ENCODE data around the gene MAD1L1. TPM values are rescaled to one million over a fixed set of nuclear protein-coding genes. Genes with fewer than 3 reads are reported as not detected.

MAD1L1 gene
- total RNA-seq, 1 experiment from 2014 or later: 43.8 TPM

- CTCF ChIA-PET: no interaction called here
- no peak for ATAC-seq
- H3K4me1 Mint-ChIP-seq: peaks cover 22% of the 10 kb centered on the region
Measured at GRCh38 chr7:2101630-2102374, 130.9 kb downstream of the MAD1L1 start.

GRCh38 chr7:2100278-2101208 is 132.2 kb downstream of the MAD1L1 start:
- no peaks in the 10 kb centered on the region; the same call in none of the 2 replicates for H3K36me3 Mint-ChIP-seq
- no peaks in the 10 kb centered on the region for H3K27me3 Mint-ChIP-seq (ENCODE audit: low read depth)
- H3K4me1 Mint-ChIP-seq: peaks cover 17% of the 10 kb centered on the region
- H3K9me3 Mint-ChIP-seq: no peaks in the 10 kb centered on the region
- H3K4me3 Mint-ChIP-seq: no peak overlapping the region
- ChIA-PET POLR2A (no interaction called here), CTCF (interaction anchor here (0.7 to 1.1 kb wide), 2 partner anchors 59 to 216 kb away, joined by 3 to 4 read pairs; no protein-coding TSS in a partner anchor)
- peak overlapping the region; percentile 85 for H3K27ac Mint-ChIP-seq
- DNase-seq (ENCODE audit: low spot score) (no peak), ATAC-seq (no peak)
- TF ChIP-seq FOXP4 (CRISPR knock-in tag; IDR thresholded peaks at IDR 0.05): no peak
- no peak for TF ChIP-seq FOXP1 (CRISPR knock-in tag; IDR thresholded peaks at IDR 0.05; ENCODE audit: borderline replicate concordance)
- TF ChIP-seq ZNF416 (CRISPR knock-in tag; IDR thresholded peaks at IDR 0.05): no peak
- TF ChIP-seq MYBL2 (CRISPR knock-in tag; IDR thresholded peaks at IDR 0.05): no peak
- TF ChIP-seq GRHL2 (CRISPR knock-in tag; IDR thresholded peaks at IDR 0.05; ENCODE audit: insufficient replicate concordance, severe bottlenecking): no peak
- no peak for TF ChIP-seq ZNF423 (CRISPR knock-in tag; IDR thresholded peaks at IDR 0.05)
- TF ChIP-seq JUN (CRISPR knock-in tag; IDR thresholded peaks at IDR 0.05): no peak
- no peak for TF ChIP-seq ATF6 (CRISPR knock-in tag; IDR thresholded peaks at IDR 0.05)

More at GRCh38 chr7:2101630-2102374, 130.9 kb downstream of the MAD1L1 start:
- Mint-ChIP-seq H3K27me3 (ENCODE audit: low read depth) (no peaks in the 10 kb centered on the region), H3K36me3 (no peaks in the 10 kb centered on the region; the same call in none of the 2 replicates), H3K9me3 (no peaks in the 10 kb centered on the region), H3K27ac (peak overlapping the region; percentile 69; the same call in 1 of the 2 replicates), H3K4me3 (no peak overlapping the region)
- POLR2A ChIA-PET: no interaction called here
- DNase-seq (ENCODE audit: low spot score): no peak
- TF ChIP-seq USF2 (CRISPR knock-in tag; IDR thresholded peaks at IDR 0.05): no peak
- TF ChIP-seq NFE2L1 (CRISPR knock-in tag; IDR thresholded peaks at IDR 0.05): no peak
- no peak for TF ChIP-seq MXD4 (CRISPR knock-in tag; IDR thresholded peaks at IDR 0.05; ENCODE audit: borderline replicate concordance)
- no peak for TF ChIP-seq SMAD3 (CRISPR knock-in tag; IDR thresholded peaks at IDR 0.05; ENCODE audit: borderline replicate concordance)
- no peak for TF ChIP-seq GRHL2 (CRISPR knock-in tag; IDR thresholded peaks at IDR 0.05; ENCODE audit: insufficient replicate concordance, severe bottlenecking)
- no peak for TF ChIP-seq ZNF219 (CRISPR knock-in tag; IDR thresholded peaks at IDR 0.05; ENCODE audit: borderline replicate concordance)
- no peak for TF ChIP-seq TP53 (CRISPR knock-in tag; IDR thresholded peaks at IDR 0.05)
- no peak for TF ChIP-seq TEAD1 (CRISPR knock-in tag; IDR thresholded peaks at IDR 0.05)
- no peak for TF ChIP-seq ESRRA (CRISPR knock-in tag; IDR thresholded peaks at IDR 0.05; ENCODE audit: borderline replicate concordance)
- TF ChIP-seq AFF4 (CRISPR knock-in tag; IDR thresholded peaks at IDR 0.05; ENCODE audit: borderline replicate concordance): no peak
- TF ChIP-seq IRF2 (CRISPR knock-in tag; IDR thresholded peaks at IDR 0.05; ENCODE audit: borderline replicate concordance, low read depth): no peak
- no peak for TF ChIP-seq JUN (CRISPR knock-in tag; IDR thresholded peaks at IDR 0.05)
- TF ChIP-seq JAZF1 (CRISPR knock-in tag; IDR thresholded peaks at IDR 0.05): no peak
- no peak for TF ChIP-seq CDX4 (CRISPR knock-in tag; IDR thresholded peaks at IDR 0.05; ENCODE audit: borderline replicate concordance)
- no peak for TF ChIP-seq GABPB1 (CRISPR knock-in tag; IDR thresholded peaks at IDR 0.05)
